Smooth muscle cell (in vitro differentiated cells): ENCODE data around the gene PIM2. TPM values are rescaled to one million over a fixed set of nuclear protein-coding genes. Genes with fewer than 3 reads are reported as not detected.

Experiments
- DNase-seq: peaks from one replicate; lab custom pipeline; 2025; ENCODE audit not compliant: unreplicated experiment; lab: John Stamatoyannopoulos, UW
- H2AFZ ChIP-seq: fragments of 200-600 bp; sonication (generic); 2 replicates; pipeline ENCODE4 v1.6.0; 2016; ENCODE audit warnings: antibody characterized with exemption, low read depth, mild to moderate bottlenecking
- H3F3A ChIP-seq: fragments of 200-600 bp; sonication (generic); 2 replicates; pipeline ENCODE4 v1.6.0; 2017; ENCODE audit warnings: antibody characterized with exemption, low read depth
- H3K27ac ChIP-seq: fragments of 200-600 bp; sonication (generic); 2 replicates; pipeline ENCODE4 v1.5.1; 2016; ENCODE audit warnings: low read depth, mild to moderate bottlenecking
- H3K27me3 ChIP-seq: fragments of 200-600 bp; sonication (generic); 2 replicates; pipeline ENCODE4 v1.6.1; 2016; ENCODE audit warnings: low read depth, mild to moderate bottlenecking
- H3K36me3 ChIP-seq: fragments of 200-600 bp; sonication (generic); 2 replicates; pipeline ENCODE4 v1.5.1; 2016; ENCODE audit warnings: low read depth
- H3K4me1 ChIP-seq: fragments of 200-600 bp; sonication (generic); 2 replicates; pipeline ENCODE4 v1.5.1; 2016; ENCODE audit warnings: low read depth
- H3K4me2 ChIP-seq: fragments of 200-600 bp; sonication (generic); 2 replicates; pipeline ENCODE4 v1.6.0; 2016; ENCODE audit warnings: mild to moderate bottlenecking
- H3K4me3 ChIP-seq: fragments of 200-600 bp; sonication (generic); 2 replicates; pipeline ENCODE4 v1.5.1; 2016; ENCODE audit warnings: mild to moderate bottlenecking
- H3K79me2 ChIP-seq: fragments of 200-600 bp; sonication (generic); 2 replicates; pipeline ENCODE4 v1.6.0; 2016; ENCODE audit warnings: low read depth, mild to moderate bottlenecking
- H3K9ac ChIP-seq: fragments of 200-600 bp; sonication (generic); 2 replicates; pipeline ENCODE4 v1.6.0; 2016; ENCODE audit warnings: low read depth
- H3K9me3 ChIP-seq: fragments of 200-600 bp; sonication (generic); replicated peaks from 2 replicates; pipeline ENCODE4 v1.5.1; 2016; ENCODE audit warnings: low read depth
- H4K20me1 ChIP-seq: fragments of 200-600 bp; sonication (generic); 2 replicates; pipeline ENCODE4 v1.6.0; 2016; ENCODE audit warnings: low read depth
- WGBS: methylation state at CpG from one replicate; pipeline ENCODE4 v1.1.7; 2016; ENCODE audit warnings: low lambda C conversion rate; 5-methylcytosine and 5-hydroxymethylcytosine counted together
- polyA plus RNA-seq: library from polyadenylated mRNA; unstranded; fragments of >200 nt; fragmentation: Nextera tagmentation; extraction: Ambion mirVana; gene quantifications from 2 replicates; pipeline ENCODE4 v1.2.1, GENCODE V29; 2016
- total RNA-seq: library from RNA; depleted of rRNA; stranded (reverse); fragments of >200 nt; gene quantifications from 2 replicates; pipeline ENCODE4 v1.2.3, GENCODE V29; 2014
- TF ChIP-seq, protein P1 (sequence below): fragments of 200-600 bp; sonication (generic); IDR thresholded peaks from 2 replicates; pipeline ENCODE4 v1.5.1; 2017; ENCODE audit warnings: borderline replicate concordance, mild to moderate bottlenecking, antibody characterized with exemption; ENCODE audit not compliant: insufficient read depth, poor library complexity, severe bottlenecking

Gene PIM2
- total and polyA plus RNA-seq, 2 experiments from 2014 or later: 7.4 to 7.6 TPM

DNA sequence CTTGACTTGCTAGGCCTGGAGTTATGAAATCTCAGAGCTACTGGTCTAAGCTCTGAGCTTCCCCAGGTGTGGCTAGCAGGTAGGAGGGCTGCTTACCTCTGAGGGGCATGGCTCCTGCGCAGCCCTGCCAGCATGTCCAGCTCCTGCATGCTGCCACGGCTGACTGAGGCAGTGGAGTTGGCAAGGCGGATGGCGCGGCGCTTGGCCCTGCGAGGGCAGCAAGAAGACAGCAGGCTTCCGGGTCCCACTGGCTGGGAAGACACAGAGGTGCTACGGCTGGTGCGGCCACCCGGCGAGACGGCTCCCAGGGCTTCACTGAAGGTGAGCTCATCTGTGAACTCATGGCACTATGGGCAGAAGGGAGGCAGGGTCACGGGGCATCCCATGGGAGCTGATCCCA is 47.1 kb upstream of the PIM2 start:
- WGBS: 94% methylated on average over 14 of the region's 14 CpGs
- no peak overlapping the region for H2AFZ ChIP-seq
- H3K27ac ChIP-seq: no peak overlapping the region
- no peaks in the 10 kb centered on the region for H3K27me3 ChIP-seq
- no peak for DNase-seq
- H3K36me3 ChIP-seq: no peaks in the 10 kb centered on the region
- no peaks in the 10 kb centered on the region for H3K9me3 ChIP-seq
- no peak overlapping the region for H3K4me2 ChIP-seq
- H3K4me3 ChIP-seq: no peak overlapping the region
- H3K9ac ChIP-seq: no peak overlapping the region
- H4K20me1 ChIP-seq: no peaks in the 10 kb centered on the region
- H3F3A ChIP-seq: no peaks in the 10 kb centered on the region
- TF ChIP-seq, protein P1, sequence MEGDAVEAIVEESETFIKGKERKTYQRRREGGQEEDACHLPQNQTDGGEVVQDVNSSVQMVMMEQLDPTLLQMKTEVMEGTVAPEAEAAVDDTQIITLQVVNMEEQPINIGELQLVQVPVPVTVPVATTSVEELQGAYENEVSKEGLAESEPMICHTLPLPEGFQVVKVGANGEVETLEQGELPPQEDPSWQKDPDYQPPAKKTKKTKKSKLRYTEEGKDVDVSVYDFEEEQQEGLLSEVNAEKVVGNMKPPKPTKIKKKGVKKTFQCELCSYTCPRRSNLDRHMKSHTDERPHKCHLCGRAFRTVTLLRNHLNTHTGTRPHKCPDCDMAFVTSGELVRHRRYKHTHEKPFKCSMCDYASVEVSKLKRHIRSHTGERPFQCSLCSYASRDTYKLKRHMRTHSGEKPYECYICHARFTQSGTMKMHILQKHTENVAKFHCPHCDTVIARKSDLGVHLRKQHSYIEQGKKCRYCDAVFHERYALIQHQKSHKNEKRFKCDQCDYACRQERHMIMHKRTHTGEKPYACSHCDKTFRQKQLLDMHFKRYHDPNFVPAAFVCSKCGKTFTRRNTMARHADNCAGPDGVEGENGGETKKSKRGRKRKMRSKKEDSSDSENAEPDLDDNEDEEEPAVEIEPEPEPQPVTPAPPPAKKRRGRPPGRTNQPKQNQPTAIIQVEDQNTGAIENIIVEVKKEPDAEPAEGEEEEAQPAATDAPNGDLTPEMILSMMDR: no peak
- H3K79me2 ChIP-seq: no peaks in the 10 kb centered on the region
- H3K4me1 ChIP-seq: no peaks in the 10 kb centered on the region

DNA sequence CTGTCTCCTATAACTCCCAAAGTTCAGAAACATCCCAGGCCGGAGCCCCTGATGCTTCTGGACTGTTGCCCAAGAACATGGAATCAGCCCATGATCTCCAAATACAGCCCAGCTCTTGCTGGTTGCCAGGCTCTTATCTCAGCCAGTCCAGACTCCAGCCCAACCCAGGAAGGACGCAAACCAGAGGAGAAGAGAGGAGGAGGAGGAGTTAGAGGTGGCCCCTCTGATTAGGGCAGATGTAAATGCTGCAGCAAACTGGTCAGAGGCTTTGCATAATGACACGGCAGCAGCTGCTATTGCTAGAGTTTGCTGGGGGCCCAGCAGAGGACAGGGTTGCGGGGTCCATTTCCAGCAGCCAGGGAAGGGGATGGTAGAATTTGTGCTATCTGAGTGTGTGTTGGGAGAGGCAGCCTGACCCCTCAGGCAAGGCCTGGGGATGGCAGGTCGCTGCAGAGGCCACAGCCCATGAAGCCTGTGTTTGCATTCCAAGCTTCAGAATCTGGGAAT is 42.8 kb upstream of the PIM2 start:
- peak; percentile 4 for DNase-seq
- Histone ChIP-seq H3K79me2 (peaks cover 5% of the 10 kb centered on the region), H3K36me3 (no peaks in the 10 kb centered on the region), H3K4me1 (no peaks in the 10 kb centered on the region), H3K9me3 (no peaks in the 10 kb centered on the region), H3K4me3 (no peak overlapping the region), H3K27me3 (no peaks in the 10 kb centered on the region), H3K9ac (no peak overlapping the region), H3K4me2 (peak overlapping the region; percentile 21), H3F3A (peaks cover 6% of the 10 kb centered on the region), H4K20me1 (peaks cover 2% of the 10 kb centered on the region), H2AFZ (no peak overlapping the region), H3K27ac (peak overlapping the region; percentile 31)
- TF ChIP-seq, protein P1: no peak
- 36% methylated on average over 5 of the region's 5 CpGs for WGBS

DNA sequence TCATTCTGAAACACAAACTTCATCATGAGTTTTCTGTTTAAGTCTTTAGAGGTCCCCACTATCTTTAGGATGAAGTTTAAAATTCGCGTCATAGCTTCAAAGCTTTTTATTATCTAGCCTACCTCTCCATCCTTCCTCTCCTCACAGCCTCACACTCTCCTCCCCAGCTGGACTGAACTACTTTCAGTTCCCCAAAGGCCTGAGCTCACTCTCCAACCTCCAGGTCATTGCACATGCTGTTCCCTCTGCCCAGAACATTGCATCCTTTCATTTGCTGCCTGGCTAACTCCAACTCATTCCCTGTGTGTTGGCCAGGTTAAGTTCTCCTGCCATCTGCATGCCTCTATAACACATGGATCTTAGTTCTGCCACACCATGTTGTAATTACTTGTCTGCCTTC is 41.5 kb upstream of the PIM2 start:
- H3K36me3 ChIP-seq: no peaks in the 10 kb centered on the region
- TF ChIP-seq, protein P1: no peak
- no peak overlapping the region for H3K9ac ChIP-seq
- no peaks in the 10 kb centered on the region for H3K4me1 ChIP-seq
- peaks cover 6% of the 10 kb centered on the region for H3F3A ChIP-seq
- H2AFZ ChIP-seq: no peak overlapping the region
- 92% methylated on average over 2 of the region's 2 CpGs for WGBS
- H3K9me3 ChIP-seq: no peaks in the 10 kb centered on the region
- H3K27me3 ChIP-seq: no peaks in the 10 kb centered on the region
- H3K4me3 ChIP-seq: no peak overlapping the region
- DNase-seq: no peak
- H3K79me2 ChIP-seq: peaks cover 18% of the 10 kb centered on the region
- no peak overlapping the region for H3K27ac ChIP-seq
- H4K20me1 ChIP-seq: peaks cover 15% of the 10 kb centered on the region
- no peak overlapping the region for H3K4me2 ChIP-seq

DNA sequence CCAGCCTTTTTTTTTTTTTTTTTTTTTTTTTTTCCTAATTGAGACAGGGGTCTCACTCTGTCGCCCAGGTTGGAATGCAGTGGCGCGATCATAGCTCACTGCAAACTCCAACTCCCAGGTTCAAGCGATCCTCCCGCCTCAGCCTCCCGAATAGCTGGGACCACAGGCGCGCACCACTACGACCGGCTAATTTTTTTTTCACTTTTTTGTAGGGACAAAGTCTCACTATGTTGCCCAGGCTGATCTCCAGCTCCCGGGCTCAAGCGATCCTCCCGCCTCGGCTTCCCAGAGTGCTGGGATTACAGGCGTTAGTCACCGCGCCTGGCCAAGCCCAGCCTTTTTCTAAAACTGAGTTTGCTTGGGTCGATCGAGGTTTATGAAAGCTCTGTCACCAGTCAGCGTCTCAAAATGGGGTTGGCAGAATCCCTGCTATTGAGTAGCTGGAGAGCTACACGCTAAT is 39.8 kb upstream of the PIM2 start:
- Histone ChIP-seq H4K20me1 (peaks cover 30% of the 10 kb centered on the region), H2AFZ (no peak overlapping the region), H3K27ac (peak overlapping the region; percentile 99), H3F3A (peaks cover 6% of the 10 kb centered on the region), H3K9me3 (no peaks in the 10 kb centered on the region), H3K4me3 (peak overlapping the region; percentile 61), H3K79me2 (peaks cover 31% of the 10 kb centered on the region), H3K36me3 (no peaks in the 10 kb centered on the region), H3K4me2 (peak overlapping the region; percentile 83), H3K27me3 (no peaks in the 10 kb centered on the region), H3K9ac (peak overlapping the region; percentile 95), H3K4me1 (no peaks in the 10 kb centered on the region)
- TF ChIP-seq, protein P1: no peak
- DNase-seq: peak; percentile 49
- WGBS: 46% methylated on average over 21 of the region's 21 CpGs
